Bronchial epithelial cell (primary cell): ENCODE results near the gene GPR85. TPM values are rescaled to one million over a fixed set of nuclear protein-coding genes. Genes with fewer than 3 reads are reported as not detected.
A peak's percentile ranks its signal among the peaks of the same experiment; 100 is the strongest.

Experiments used
- DNase-seq: peaks from one replicate; pipeline ENCODE4 v3.0.0-alpha.2; 2010; ENCODE audit warnings: low read depth
- FAIRE-seq: peaks from 2 replicates; lab custom pipeline; 2011; peaks lifted over from hg19 to GRCh38; lab: Jason Lieb, UNC
- H3K27me3 ChIP-seq: 2 replicates; pipeline ENCODE4 v1.5.1; 2011; ENCODE audit warnings: low read length; ENCODE audit not compliant: control insufficient read depth, insufficient read depth
- H3K36me3 ChIP-seq: 2 replicates; pipeline ENCODE4 v1.5.1; 2011; ENCODE audit warnings: low read length; ENCODE audit not compliant: control insufficient read depth, insufficient read depth
- H3K4me3 ChIP-seq: 2 replicates; pipeline ENCODE4 v1.5.1; 2011; ENCODE audit warnings: mild to moderate bottlenecking, low read depth, low read length, control low read depth
- CTCF ChIP-seq: IDR thresholded peaks from 2 replicates; pipeline ENCODE4 v1.5.1; 2011; ENCODE audit warnings: mild to moderate bottlenecking, moderate library complexity, low read length, control low read depth, inconsistent platforms; ENCODE audit not compliant: insufficient read depth, severe bottlenecking
- total RNA-seq: library from RNA; depleted of rRNA; stranded (reverse); fragments of >200 nt; gene quantifications from 2 replicates; pipeline ENCODE4 v1.2.1, GENCODE V29; 2014

The GPR85 gene
- total RNA-seq, 1 donor from 2014 or later, result 0.26 TPM

- DNase-seq (peak; percentile 47), FAIRE-seq (no peak)
- no peak overlapping the region for H3K4me3 ChIP-seq
- H3K27me3 ChIP-seq, result no peaks in the 10 kb centered on the region
- peaks cover 2% of the 10 kb centered on the region for H3K36me3 ChIP-seq
- no peak for TF ChIP-seq CTCF
Observed at GRCh38 chr7:113109718-113110117, 23.1 kb upstream of the GPR85 start.

GRCh38 chr7:113100121-113100603 lies 13.5 kb upstream of the GPR85 start:
- no peak for TF ChIP-seq CTCF
- FAIRE-seq (no peak), DNase-seq (peak; percentile 87)
- peak overlapping the region; percentile 15 for H3K4me3 ChIP-seq
- H3K36me3 ChIP-seq, result no peaks in the 10 kb centered on the region
- H3K27me3 ChIP-seq, result no peaks in the 10 kb centered on the region

- peak overlapping the region; percentile 15 for H3K4me3 ChIP-seq
- H3K36me3 ChIP-seq, result no peaks in the 10 kb centered on the region
- DNase-seq (peak; percentile 92), FAIRE-seq (no peak)
- no peaks in the 10 kb centered on the region for H3K27me3 ChIP-seq
- TF ChIP-seq CTCF, result no peak
Observed at GRCh38 chr7:113099284-113099919, 12.8 kb upstream of the GPR85 start.

GRCh38 chr7:113094517-113095249 lies 8.1 kb upstream of the GPR85 start:
- DNase-seq, result no peak
- TF ChIP-seq CTCF, result no peak
- no peaks in the 10 kb centered on the region for H3K27me3 ChIP-seq
- no peaks in the 10 kb centered on the region for H3K36me3 ChIP-seq
- no peak for FAIRE-seq
- H3K4me3 ChIP-seq, result no peak overlapping the region

GRCh38 chr7:113093561-113093960 lies 6.9 kb upstream of the GPR85 start:
- no peak for TF ChIP-seq CTCF
- Histone ChIP-seq H3K4me3 (no peak overlapping the region), H3K27me3 (no peaks in the 10 kb centered on the region), H3K36me3 (no peaks in the 10 kb centered on the region)
- no peak for FAIRE-seq
- no peak for DNase-seq
